Stimulated activated CD8-positive, alpha-beta memory T cell treated with anti-CD3 and anti-CD28 coated beads, Interleukin-12 subunit alpha, Interleukin-12 subunit beta, amount 100 ng/mL, for 24 hours (primary cell): ENCODE measurements around the gene FLNA.
"Not testable (repeated sequence)": the region's sequence is repeated elsewhere in the genome, so short reads cannot be mapped to it uniquely, and the experiment has no call there.

Experiments
- DNase-seq: peaks from one replicate; pipeline ENCODE4 v3.0.0-alpha.2; 2020; ENCODE audit errors: extremely low read depth

FLNA gene

DNA sequence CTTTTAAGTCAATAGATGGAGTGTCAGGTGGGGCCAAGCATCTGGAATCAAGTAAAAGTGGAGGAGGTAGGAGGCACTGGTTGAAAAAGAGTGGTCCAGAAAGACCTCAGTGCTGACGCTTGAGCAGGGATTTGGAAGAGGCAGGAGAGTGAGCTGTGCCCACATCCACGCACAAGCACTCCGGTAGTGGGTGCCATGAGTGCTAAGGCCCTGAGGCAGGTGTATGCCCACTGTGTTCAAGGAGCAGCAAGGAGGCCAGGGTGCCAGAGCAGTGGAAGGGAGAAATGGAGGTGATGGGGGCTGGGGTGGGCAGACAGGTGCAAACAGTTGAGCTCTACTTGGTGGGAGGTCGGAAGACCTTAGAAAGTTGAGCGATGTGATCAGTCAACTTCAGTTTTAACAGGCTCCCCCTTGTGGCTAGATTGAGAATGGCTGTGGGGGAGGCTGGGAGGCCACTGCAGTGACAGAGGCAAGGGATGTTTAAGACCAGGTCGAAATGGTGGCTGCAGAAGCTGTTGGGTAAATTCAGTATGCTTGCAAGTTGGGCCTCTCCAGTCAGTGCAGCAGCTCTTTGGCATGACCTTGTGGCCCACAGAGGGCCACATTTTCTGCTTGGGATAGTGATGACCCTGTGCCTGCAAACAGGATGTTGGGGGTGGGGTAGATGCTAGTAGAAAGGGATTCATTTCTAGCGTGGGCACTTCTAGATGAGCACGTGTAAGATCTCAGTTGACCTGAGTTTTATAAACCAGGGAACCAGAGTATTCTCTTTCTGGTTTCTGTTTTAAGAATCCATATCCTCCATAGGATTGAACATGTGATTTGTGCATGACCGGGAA, 66.1 kb downstream of the FLNA start:
- DNase-seq = peak; percentile 25

DNA sequence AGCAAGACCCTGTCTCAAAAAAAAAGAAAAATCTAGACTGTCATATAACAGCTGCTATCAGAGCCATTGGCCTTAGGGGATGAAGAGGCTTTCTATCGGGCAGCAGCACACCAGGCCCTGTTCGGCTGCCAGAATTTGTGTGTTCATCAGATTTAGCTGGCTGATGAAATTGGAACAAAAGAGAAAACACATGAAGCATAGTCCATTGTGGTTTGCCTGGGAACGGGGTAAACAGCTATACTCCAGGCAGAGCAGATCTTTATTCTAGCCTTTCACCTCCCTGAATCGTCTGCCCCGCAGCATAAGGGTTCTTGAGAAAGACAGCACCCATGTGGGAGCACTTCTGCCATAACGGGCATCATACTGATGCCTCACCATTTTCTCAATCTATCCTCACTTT, 67.2 kb downstream of the FLNA start:
- DNase-seq = no peak

DNA sequence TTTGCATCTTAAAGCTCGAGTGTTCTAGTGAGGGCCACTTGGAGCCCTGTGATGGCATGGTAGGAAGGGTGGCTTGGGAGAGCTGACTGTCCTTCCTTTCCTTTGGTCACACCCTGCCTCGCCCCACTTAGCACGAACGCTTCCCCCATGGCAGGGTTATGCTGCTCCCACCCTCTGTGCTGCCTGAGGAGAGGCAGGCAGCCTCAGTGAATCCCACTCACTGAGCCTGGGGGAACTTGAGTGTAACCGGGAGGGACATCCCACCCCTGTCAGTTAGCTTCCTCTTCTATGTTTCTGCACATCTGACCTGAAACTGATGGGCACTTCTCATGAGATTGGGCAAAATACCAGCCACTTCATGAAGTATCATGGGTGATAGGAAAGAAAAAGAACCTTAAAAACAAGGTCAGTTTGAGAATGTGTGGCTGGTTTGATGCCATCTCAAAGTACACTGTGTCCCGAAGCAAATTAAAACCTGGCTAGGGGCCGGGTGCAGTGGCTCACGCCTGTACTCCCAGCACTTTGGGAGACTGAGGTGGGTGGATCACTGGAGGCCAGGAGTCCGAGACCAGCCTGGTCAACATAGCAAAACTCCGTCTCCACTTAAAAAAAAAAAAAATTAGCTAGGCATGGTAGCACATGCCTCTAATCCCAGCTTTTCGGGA, 68.8 kb downstream of the FLNA start:
- DNase-seq = no peak

DNA sequence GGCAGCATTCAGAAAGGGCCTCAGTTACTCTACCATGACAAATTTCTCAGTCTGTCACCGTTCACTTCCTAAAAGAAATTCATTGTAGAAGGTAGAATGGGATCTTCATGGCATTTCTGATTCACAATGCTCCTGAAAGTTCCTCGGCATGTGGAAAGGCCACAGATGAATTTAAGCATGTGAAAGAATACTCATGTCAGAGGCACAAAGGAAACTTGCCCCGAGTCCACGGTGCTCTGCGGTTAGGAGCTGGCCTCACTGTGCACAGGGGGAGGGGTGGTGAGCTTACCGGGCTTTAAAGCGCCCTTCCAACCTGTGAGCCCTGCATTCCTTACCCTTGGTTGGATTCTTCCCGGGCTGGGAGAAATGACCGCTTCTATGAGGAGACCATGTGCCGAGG, 69.6 kb downstream of the FLNA start:
- DNase-seq = no peak

DNA sequence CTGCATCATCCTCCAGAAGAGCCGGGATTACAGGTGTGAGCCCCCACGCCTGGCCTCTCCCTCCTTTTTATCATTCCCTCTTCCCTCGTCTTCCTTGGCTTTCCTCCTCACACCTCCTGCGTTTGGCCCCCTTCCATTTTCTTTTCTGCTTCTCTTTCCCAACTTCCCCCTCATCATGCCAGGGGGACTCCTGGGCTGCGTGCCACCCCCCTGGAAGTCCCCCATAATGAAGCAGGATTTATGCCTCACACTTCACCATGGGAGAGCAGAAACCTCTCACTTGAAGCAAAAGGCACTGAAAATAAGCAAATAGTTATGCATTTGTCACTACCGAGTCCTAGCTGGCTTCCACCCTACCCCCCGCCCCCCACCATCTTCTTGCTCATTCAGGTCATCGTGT, 71.0 kb downstream of the FLNA start:
- DNase-seq = no peak

DNA sequence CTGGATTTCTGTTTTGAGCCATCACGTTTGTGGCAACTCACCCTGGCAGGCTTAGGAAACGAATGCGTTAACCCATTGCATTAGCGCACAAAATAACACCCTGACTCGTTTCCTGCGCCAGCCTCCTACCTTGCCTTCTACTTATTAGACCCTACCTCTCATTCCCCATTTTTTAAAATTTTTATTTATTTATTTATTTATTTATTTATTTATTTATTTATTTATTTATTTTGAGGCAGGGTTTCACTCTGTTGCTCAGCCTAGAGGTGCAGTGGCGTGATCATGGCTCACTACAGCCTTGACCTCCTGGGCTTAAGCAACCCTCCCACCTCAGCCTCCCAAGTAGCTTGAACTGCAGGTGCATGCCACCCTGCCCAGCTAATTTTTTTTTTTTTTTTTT, 71.4 kb downstream of the FLNA start:
- DNase-seq = not testable (repeated sequence)

DNA sequence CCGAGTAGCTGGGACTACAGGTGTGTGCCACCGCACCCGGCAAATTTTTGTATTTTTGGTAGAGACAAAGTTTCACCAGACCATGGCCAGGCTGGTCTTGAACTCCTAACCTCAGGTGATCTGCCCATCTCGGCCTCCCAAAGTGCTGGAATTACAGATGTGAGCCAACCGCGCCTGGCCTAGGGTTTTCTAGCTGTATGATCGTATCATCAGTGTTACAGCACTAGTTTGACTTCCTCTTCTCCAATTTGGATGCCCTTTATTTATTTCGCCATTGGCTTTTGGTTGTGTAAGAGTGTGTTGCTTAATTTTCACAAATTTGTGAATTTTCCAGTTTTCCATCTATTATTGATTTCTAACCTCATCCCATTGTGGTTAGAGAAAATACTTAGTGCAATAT, 73.6 kb downstream of the FLNA start:
- DNase-seq = no peak
